HG03139 (cell line): Measurements from ENCODE around the gene CNTN3.

ENCODE experiments used
- ATAC-seq: cut with Tn5 transposase; IDR thresholded peaks from one replicate; pipeline ENCODE4 v1.9.1; 2021; ENCODE audit not compliant: unreplicated experiment

Gene CNTN3

GRCh38 chr3:74614107-74614967 is at the start of gene CNTN3:
Gene CNTN3 (minus strand): TSS chr3:74614659. CDS start chr3:74521112, 93,547 bp downstream.
- no peak for ATAC-seq

- no peak for ATAC-seq
Measured at GRCh38 chr3:74663178-74663577, 48.7 kb upstream of the CNTN3 start.

- no peak for ATAC-seq
Measured at GRCh38 chr3:74661672-74662071, 47.2 kb upstream of the CNTN3 start.

GRCh38 chr3:74651885-74652284 is 37.4 kb upstream of the CNTN3 start:
- ATAC-seq = no peak

GRCh38 chr3:74651292-74651691 is 36.8 kb upstream of the CNTN3 start:
- no peak for ATAC-seq

- ATAC-seq = no peak
Measured at GRCh38 chr3:74648107-74648506, 33.6 kb upstream of the CNTN3 start.

GRCh38 chr3:74646094-74646493 is 31.6 kb upstream of the CNTN3 start:
- no peak for ATAC-seq

GRCh38 chr3:74643636-74644035 is 29.2 kb upstream of the CNTN3 start:
- no peak for ATAC-seq

GRCh38 chr3:74642876-74643275 is 28.4 kb upstream of the CNTN3 start:
- ATAC-seq = no peak

GRCh38 chr3:74640211-74640610 is 25.8 kb upstream of the CNTN3 start:
- ATAC-seq = no peak

GRCh38 chr3:74639681-74640080 is 25.2 kb upstream of the CNTN3 start:
- no peak for ATAC-seq

GRCh38 chr3:74636981-74637380 is 22.5 kb upstream of the CNTN3 start:
- ATAC-seq = no peak

- no peak for ATAC-seq
Measured at GRCh38 chr3:74633021-74633420, 18.6 kb upstream of the CNTN3 start.

- ATAC-seq = no peak
Measured at GRCh38 chr3:74631351-74632140, 17.1 kb upstream of the CNTN3 start.

- no peak for ATAC-seq
Measured at GRCh38 chr3:74630602-74631001, 16.1 kb upstream of the CNTN3 start.

- no peak for ATAC-seq
Measured at GRCh38 chr3:74626011-74626410, 11.6 kb upstream of the CNTN3 start.

- ATAC-seq = no peak
Measured at GRCh38 chr3:74624301-74624700, 9.8 kb upstream of the CNTN3 start.

- no peak for ATAC-seq
Measured at GRCh38 chr3:74623261-74623836, 8.9 kb upstream of the CNTN3 start.

- no peak for ATAC-seq
Measured at GRCh38 chr3:74621581-74621980, 7.1 kb upstream of the CNTN3 start.

GRCh38 chr3:74617776-74618175 is 3.3 kb upstream of the CNTN3 start:
- no peak for ATAC-seq

- ATAC-seq = no peak
Measured at GRCh38 chr3:74613521-74614106, 845 bp downstream of the CNTN3 start.
